Activated CD4-positive, alpha-beta memory T cell treated with anti-CD3 and anti-CD28 coated beads for 36 hours (primary cell): ENCODE results near the gene COL6A3. TPM values are rescaled to one million over a fixed set of nuclear protein-coding genes. Genes with fewer than 3 reads are reported as not detected.

Source experiments
- CTCF ChIA-PET: fragments of 350-600 bp; sonication (Branson Sonifier 250); formaldehyde crosslinking; loops from one replicate; lab custom pipeline; 2021; ENCODE audit warnings: antibody characterized with exemption, inconsistent platforms; lab: Charles Lee
- POLR2A ChIA-PET: fragments of 350-600 bp; sonication (Branson Sonifier 250); formaldehyde crosslinking; loops from one replicate; lab custom pipeline; 2021; ENCODE audit warnings: antibody characterized with exemption; lab: Charles Lee
- DNase-seq: peaks from one replicate; pipeline ENCODE4 v3.0.0-alpha.2; 2020
- H3K27ac Mint-ChIP-seq: one replicate; pipeline ENCODE4 v1.8.0; 2021; ENCODE audit warnings: mixed read lengths
- H3K27me3 Mint-ChIP-seq: one replicate; pipeline ENCODE4 v1.8.0; 2021; ENCODE audit warnings: mixed read lengths
- H3K36me3 Mint-ChIP-seq: one replicate; pipeline ENCODE4 v1.8.0; 2021; ENCODE audit warnings: mixed read lengths
- H3K4me1 Mint-ChIP-seq: one replicate; pipeline ENCODE4 v1.8.0; 2021; ENCODE audit warnings: low read depth, mixed read lengths
- H3K4me3 Mint-ChIP-seq: one replicate; pipeline ENCODE4 v1.8.0; 2021; ENCODE audit warnings: mild to moderate bottlenecking, mixed read lengths
- H3K9me3 Mint-ChIP-seq: one replicate; pipeline ENCODE4 v1.8.0; 2021; ENCODE audit warnings: mixed read lengths
- intact Hi-C: fragments of 100-400 bp; cut with micrococcal nuclease; formaldehyde crosslinking; loops from one replicate; pipeline ENCODE4 v1.15.1; 2023
- total RNA-seq, 2 experiments: library from RNA; stranded (reverse); gene quantifications; one replicate each; pipeline ENCODE4 v1.2.3, GENCODE V29; 2021

The COL6A3 gene
- total RNA-seq, 2 experiments from 2014 or later: 27.7 to 29.7 TPM

- H3K27ac Mint-ChIP-seq: peak overlapping the region; percentile 56
- no peak for DNase-seq
- CTCF ChIA-PET: interaction anchor here (0.8 to 2.3 kb wide), 4 partner anchors 11 to 38 kb away, joined by 3 to 15 read pairs (median 6); no protein-coding TSS in a partner anchor
These were observed 24.3 kb upstream of the COL6A3 start for GRCh38 chr2:237438080-237438940.

GRCh38 chr2:237437566-237437965 lies 23.6 kb upstream of the COL6A3 start:
- Mint-ChIP-seq H3K9me3 (peaks cover 2% of the 10 kb centered on the region), H3K27me3 (no peaks in the 10 kb centered on the region), H3K36me3 (peaks cover under 1% of the 10 kb centered on the region), H3K4me1 (peaks cover 96% of the 10 kb centered on the region), H3K27ac (peak overlapping the region; percentile 56), H3K4me3 (no peak overlapping the region)
- CTCF ChIA-PET: interaction anchor here (0.8 to 2.3 kb wide), 4 partner anchors 10 to 39 kb away, joined by 3 to 15 read pairs (median 6); no protein-coding TSS in a partner anchor
- no peak for DNase-seq
- intact Hi-C loops: loop anchor here (10.0 kb wide), 1 partner anchor 377 kb away; no protein-coding TSS in a partner anchor
- POLR2A ChIA-PET: no interaction called here

More at GRCh38 chr2:237438080-237438940, 24.3 kb upstream of the COL6A3 start:
- POLR2A ChIA-PET: no interaction called here
- Mint-ChIP-seq H3K9me3 (peaks cover 2% of the 10 kb centered on the region), H3K4me3 (peak overlapping the region; percentile 6), H3K4me1 (peaks cover 95% of the 10 kb centered on the region), H3K27me3 (no peaks in the 10 kb centered on the region), H3K36me3 (no peaks in the 10 kb centered on the region)
- intact Hi-C loops: loop anchor here (10.0 kb wide), 1 partner anchor 376 kb away; no protein-coding TSS in a partner anchor

- DNase-seq: no peak
- no peaks in the 10 kb centered on the region for H3K27me3 Mint-ChIP-seq
- POLR2A ChIA-PET: no interaction called here
- no peak overlapping the region for H3K4me3 Mint-ChIP-seq
- peaks cover 2% of the 10 kb centered on the region for H3K9me3 Mint-ChIP-seq
- H3K27ac Mint-ChIP-seq: peak overlapping the region; percentile 96
- CTCF ChIA-PET: interaction anchor here (1.7 to 6.9 kb wide), 3 partner anchors 14 to 40 kb away, joined by 5 to 64 read pairs (median 33); no protein-coding TSS in a partner anchor
- H3K4me1 Mint-ChIP-seq: peaks cover 96% of the 10 kb centered on the region
- peaks cover 7% of the 10 kb centered on the region for H3K36me3 Mint-ChIP-seq
- intact Hi-C loops: loop anchor here (10.0 kb wide), 1 partner anchor 379 kb away; no protein-coding TSS in a partner anchor
These were observed 22.1 kb upstream of the COL6A3 start for GRCh38 chr2:237435844-237436587.

- peaks cover 6% of the 10 kb centered on the region for H3K9me3 Mint-ChIP-seq
- intact Hi-C loops: loop anchor here (5.0 to 10.0 kb wide), 3 partner anchors 122 to 883 kb away; no protein-coding TSS in a partner anchor
- DNase-seq: peak; percentile 94
- peaks cover 11% of the 10 kb centered on the region for H3K36me3 Mint-ChIP-seq
- peak overlapping the region; percentile 96 for H3K27ac Mint-ChIP-seq
- H3K27me3 Mint-ChIP-seq: no peaks in the 10 kb centered on the region
- H3K4me1 Mint-ChIP-seq: peaks cover 96% of the 10 kb centered on the region
- POLR2A ChIA-PET: interaction anchor here (0.6 to 1.2 kb wide), 4 partner anchors 13 to 243 kb away, joined by 3 to 4 read pairs (median 3); no protein-coding TSS in a partner anchor
- CTCF ChIA-PET: interaction anchor here (0.9 to 6.9 kb wide), 4 partner anchors 13 to 41 kb away, joined by 3 to 64 read pairs (median 19); no protein-coding TSS in a partner anchor
- H3K4me3 Mint-ChIP-seq: peak overlapping the region; percentile 80
These were observed 20.9 kb upstream of the COL6A3 start for GRCh38 chr2:237434866-237435311.

GRCh38 chr2:237433920-237434676 lies 20.1 kb upstream of the COL6A3 start:
- Mint-ChIP-seq H3K27ac (peak overlapping the region; percentile 96), H3K36me3 (peaks cover 11% of the 10 kb centered on the region), H3K9me3 (peaks cover 4% of the 10 kb centered on the region), H3K27me3 (no peaks in the 10 kb centered on the region), H3K4me3 (peak overlapping the region; percentile 80), H3K4me1 (peaks cover 96% of the 10 kb centered on the region)
- ChIA-PET CTCF (interaction anchor here (1.7 to 7.2 kb wide), 5 partner anchors 8 to 41 kb away, joined by 5 to 64 read pairs (median 33); no protein-coding TSS in a partner anchor), POLR2A (interaction anchor here (1.0 to 8.0 kb wide), 5 partner anchors 8 to 42 kb away, joined by 3 to 90 read pairs (median 4); no protein-coding TSS in a partner anchor)
- DNase-seq: no peak
- intact Hi-C loops: loop anchor here (5.0 to 10.0 kb wide), 3 partner anchors 123 to 882 kb away; no protein-coding TSS in a partner anchor

GRCh38 chr2:237432484-237433092 lies 18.6 kb upstream of the COL6A3 start:
- ChIA-PET POLR2A (interaction anchor here (0.9 to 8.0 kb wide), 4 partner anchors 9 to 43 kb away, joined by 3 to 90 read pairs (median 6); no protein-coding TSS in a partner anchor), CTCF (interaction anchor here (1.3 to 7.2 kb wide), 5 partner anchors 9 to 43 kb away, joined by 5 to 64 read pairs (median 33); no protein-coding TSS in a partner anchor)
- Mint-ChIP-seq H3K36me3 (peaks cover 16% of the 10 kb centered on the region), H3K4me1 (peaks cover 98% of the 10 kb centered on the region), H3K9me3 (peaks cover 4% of the 10 kb centered on the region), H3K27me3 (no peaks in the 10 kb centered on the region), H3K27ac (peak overlapping the region; percentile 96), H3K4me3 (peak overlapping the region; percentile 80)
- DNase-seq: peak; percentile 95
- intact Hi-C loops: loop anchor here (1.0 to 10.0 kb wide), 4 partner anchors 9 to 880 kb away; no protein-coding TSS in a partner anchor

- POLR2A ChIA-PET: interaction anchor here (2.0 to 8.0 kb wide), 2 partner anchors 10 kb away, joined by 8 to 90 read pairs; no protein-coding TSS in a partner anchor
These were observed 17.9 kb upstream of the COL6A3 start for GRCh38 chr2:237431837-237432236.

GRCh38 chr2:237431372-237431771 lies 17.4 kb upstream of the COL6A3 start:
- intact Hi-C loops: loop anchor here (5.0 to 10.0 kb wide), 3 partner anchors 126 to 879 kb away; no protein-coding TSS in a partner anchor
- ChIA-PET POLR2A (interaction anchor here (8.0 kb wide), 1 partner anchor 10 kb away, joined by 90 read pairs; no protein-coding TSS in a partner anchor), CTCF (interaction anchor here (1.0 to 7.2 kb wide), 3 partner anchors 9 to 44 kb away, joined by 3 to 64 read pairs (median 58); no protein-coding TSS in a partner anchor)
- Mint-ChIP-seq H3K36me3 (peaks cover 21% of the 10 kb centered on the region), H3K9me3 (peaks cover 4% of the 10 kb centered on the region), H3K4me3 (peak overlapping the region; percentile 80), H3K4me1 (peaks cover 99% of the 10 kb centered on the region), H3K27ac (peak overlapping the region; percentile 96), H3K27me3 (peaks cover 1% of the 10 kb centered on the region)
- peak; percentile 49 for DNase-seq

More at GRCh38 chr2:237431837-237432236, 17.9 kb upstream of the COL6A3 start:
- DNase-seq: no peak
- H3K27ac Mint-ChIP-seq: peak overlapping the region; percentile 96
- CTCF ChIA-PET: interaction anchor here (1.0 to 7.2 kb wide), 5 partner anchors 10 to 44 kb away, joined by 3 to 64 read pairs (median 33); no protein-coding TSS in a partner anchor
- peak overlapping the region; percentile 80 for H3K4me3 Mint-ChIP-seq
- H3K9me3 Mint-ChIP-seq: peaks cover 4% of the 10 kb centered on the region
- intact Hi-C loops: loop anchor here (1.0 to 10.0 kb wide), 4 partner anchors 9 to 880 kb away; no protein-coding TSS in a partner anchor
- H3K4me1 Mint-ChIP-seq: peaks cover 99% of the 10 kb centered on the region
- H3K27me3 Mint-ChIP-seq: no peaks in the 10 kb centered on the region
- H3K36me3 Mint-ChIP-seq: peaks cover 16% of the 10 kb centered on the region

- peak overlapping the region; percentile 79 for H3K27ac Mint-ChIP-seq
- H3K36me3 Mint-ChIP-seq: peaks cover 21% of the 10 kb centered on the region
- ChIA-PET POLR2A (interaction anchor here (8.0 kb wide), 1 partner anchor 11 kb away, joined by 90 read pairs; no protein-coding TSS in a partner anchor), CTCF (interaction anchor here (1.0 to 7.2 kb wide), 4 partner anchors 9 to 45 kb away, joined by 3 to 64 read pairs (median 48); no protein-coding TSS in a partner anchor)
- intact Hi-C loops: loop anchor here (5.0 to 10.0 kb wide), 3 partner anchors 126 to 879 kb away; no protein-coding TSS in a partner anchor
- peaks cover 4% of the 10 kb centered on the region for H3K9me3 Mint-ChIP-seq
- H3K27me3 Mint-ChIP-seq: peaks cover 1% of the 10 kb centered on the region
- no peak for DNase-seq
- H3K4me3 Mint-ChIP-seq: peak overlapping the region; percentile 40
- H3K4me1 Mint-ChIP-seq: peaks cover 94% of the 10 kb centered on the region
These were observed 16.9 kb upstream of the COL6A3 start for GRCh38 chr2:237430861-237431260.
